NCI-H345 treated with DMSO at 0.1 percent for 48 hours (cell line): Measurements from ENCODE around the gene ROPN1L.
"Not testable (repeated sequence)": the region's sequence is repeated elsewhere in the genome, so short reads cannot be mapped to it uniquely, and the experiment has no call there.

Source experiments
- DNase-seq: peaks from one replicate; lab custom pipeline; 2025; ENCODE audit not compliant: unreplicated experiment; lab: John Stamatoyannopoulos, UW

The ROPN1L gene

GRCh38 chr5:10478436-10478835 lies 36.8 kb downstream of the ROPN1L start:
- DNase-seq, result no peak

DNA sequence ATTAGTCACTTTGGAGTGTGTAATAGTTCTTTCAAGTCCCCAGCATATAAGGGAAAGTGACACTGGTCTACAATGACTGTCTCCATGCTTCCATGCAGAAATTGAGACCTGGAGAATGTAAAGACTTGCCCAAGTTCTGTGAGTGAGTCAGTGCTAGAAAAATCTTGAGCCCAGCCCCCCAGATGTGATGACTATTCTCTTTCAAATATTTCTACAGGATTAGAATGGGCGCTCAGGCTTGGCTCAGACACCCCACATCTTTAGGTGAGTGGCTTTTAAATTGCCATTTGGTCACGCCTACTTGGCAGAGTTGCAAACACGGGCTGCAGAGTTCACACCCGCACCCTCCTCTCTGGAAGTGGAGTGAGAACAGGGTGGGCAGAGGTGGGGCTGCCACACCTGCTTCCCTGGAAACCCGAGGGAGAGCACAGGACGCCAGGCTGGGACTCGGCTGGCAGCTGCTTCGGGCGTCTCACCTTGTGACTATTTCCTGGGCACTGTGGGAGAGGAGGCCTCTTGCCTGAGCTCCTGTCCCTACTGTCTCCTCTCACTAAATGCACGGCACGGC lies 37.6 kb downstream of the ROPN1L start:
- peak; percentile 59 for DNase-seq

DNA sequence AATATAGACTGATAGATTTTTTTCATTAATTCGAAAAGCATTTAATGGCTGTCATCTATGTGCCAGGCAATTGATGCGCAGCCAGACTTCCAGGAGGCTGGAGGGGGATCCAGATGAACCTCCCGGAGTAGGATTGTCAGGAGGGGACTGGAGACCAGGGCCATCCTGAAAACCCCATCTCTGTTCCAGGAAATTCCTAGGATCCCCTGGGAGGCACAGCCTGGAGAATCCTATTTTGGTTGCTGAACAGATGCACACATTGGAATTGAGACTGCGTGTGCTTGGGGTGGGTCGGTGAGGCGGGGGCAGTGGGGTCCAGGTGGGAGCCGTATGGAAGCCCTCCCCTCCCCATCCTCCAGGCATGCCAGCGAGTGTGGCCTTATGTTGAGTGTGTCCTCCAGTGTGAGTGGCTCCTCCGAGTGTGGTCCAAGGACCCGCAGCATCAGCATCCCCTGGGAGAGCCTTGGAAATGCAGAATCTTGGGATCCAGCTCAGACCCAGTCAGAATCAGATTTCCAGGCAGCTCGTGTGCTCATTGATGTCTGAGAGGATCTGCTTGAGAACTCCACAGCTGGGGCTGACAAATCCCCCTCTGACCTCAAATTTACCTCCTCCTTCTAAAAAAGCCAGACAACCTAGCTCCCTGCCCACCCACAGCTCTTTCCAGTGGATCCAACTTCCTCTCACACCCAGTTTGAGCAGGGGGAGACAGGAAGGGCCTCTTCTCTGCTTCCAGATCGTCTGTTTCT lies 38.7 kb downstream of the ROPN1L start:
- no peak for DNase-seq

- no peak for DNase-seq
Measured at GRCh38 chr5:10481241-10481935, 39.7 kb downstream of the ROPN1L start.

DNA sequence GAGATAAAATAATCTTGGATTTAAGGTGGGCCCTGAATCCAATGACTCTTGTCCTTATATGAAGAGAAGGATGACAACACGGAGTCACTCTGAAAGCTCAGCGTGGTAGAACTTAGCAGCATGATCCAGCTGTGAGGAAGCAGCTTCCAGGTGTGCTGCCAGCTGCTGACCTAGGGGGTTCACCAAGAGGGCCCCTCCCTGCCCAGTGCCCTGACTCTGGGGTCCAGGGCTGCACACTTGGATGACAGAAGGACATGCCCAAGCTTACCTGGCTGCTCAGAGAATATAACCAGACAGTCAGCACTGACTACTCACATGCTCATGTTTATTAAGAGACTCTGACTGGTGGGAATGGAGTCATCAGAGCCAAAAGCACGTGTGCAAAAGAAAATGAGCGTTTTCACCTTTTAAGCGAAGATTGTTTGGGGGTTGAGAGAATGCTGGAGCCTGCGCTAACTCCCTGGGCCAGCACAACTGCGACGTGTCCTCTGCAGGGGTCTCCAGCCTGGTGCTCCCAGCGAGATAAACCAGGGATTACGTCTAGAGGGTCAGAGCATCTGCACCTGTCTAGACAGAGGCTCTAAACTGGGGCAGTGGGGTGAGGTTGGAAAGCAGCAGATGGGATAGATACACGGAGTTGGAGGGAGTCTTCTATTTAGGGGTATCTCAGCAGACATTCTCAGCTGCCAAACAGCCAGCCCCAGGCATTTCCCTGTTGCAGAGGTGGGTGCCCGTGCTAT lies 41.3 kb downstream of the ROPN1L start:
- no peak for DNase-seq

GRCh38 chr5:10484774-10485141 lies 43.1 kb downstream of the ROPN1L start:
- no peak for DNase-seq

DNA sequence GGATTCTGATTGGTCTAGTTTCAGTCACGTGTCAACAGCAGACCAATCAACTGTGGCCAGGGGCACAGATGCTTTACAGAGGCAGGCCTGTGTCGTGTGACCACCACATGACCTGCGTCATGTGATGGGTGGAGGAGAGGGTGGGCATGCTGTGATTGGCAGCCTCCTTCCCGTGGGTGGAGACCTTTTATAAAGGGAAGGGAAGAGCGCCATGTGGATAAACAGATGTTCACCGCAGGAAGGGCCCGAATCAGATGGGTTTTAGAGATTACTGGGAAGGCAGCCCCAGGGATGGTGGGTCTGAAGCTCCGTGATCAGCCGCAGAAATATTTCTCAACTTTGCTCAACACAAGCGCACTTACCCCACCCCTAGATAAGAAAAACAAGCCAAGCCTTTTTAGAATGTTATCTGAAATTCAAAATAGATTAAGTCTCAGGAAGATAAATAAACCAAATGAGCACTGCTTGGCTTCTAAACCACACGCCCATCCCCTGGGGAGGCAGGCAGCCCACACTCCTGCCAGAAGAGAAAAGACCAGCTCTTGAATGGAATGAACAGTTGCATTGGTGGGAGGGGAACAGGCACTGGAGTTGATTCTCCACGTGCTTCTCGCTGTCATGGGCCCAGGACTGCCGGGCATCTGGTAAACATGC lies 43.6 kb downstream of the ROPN1L start:
- DNase-seq, result no peak

- no peak for DNase-seq
Measured at GRCh38 chr5:10485897-10486296, 44.2 kb downstream of the ROPN1L start.

DNA sequence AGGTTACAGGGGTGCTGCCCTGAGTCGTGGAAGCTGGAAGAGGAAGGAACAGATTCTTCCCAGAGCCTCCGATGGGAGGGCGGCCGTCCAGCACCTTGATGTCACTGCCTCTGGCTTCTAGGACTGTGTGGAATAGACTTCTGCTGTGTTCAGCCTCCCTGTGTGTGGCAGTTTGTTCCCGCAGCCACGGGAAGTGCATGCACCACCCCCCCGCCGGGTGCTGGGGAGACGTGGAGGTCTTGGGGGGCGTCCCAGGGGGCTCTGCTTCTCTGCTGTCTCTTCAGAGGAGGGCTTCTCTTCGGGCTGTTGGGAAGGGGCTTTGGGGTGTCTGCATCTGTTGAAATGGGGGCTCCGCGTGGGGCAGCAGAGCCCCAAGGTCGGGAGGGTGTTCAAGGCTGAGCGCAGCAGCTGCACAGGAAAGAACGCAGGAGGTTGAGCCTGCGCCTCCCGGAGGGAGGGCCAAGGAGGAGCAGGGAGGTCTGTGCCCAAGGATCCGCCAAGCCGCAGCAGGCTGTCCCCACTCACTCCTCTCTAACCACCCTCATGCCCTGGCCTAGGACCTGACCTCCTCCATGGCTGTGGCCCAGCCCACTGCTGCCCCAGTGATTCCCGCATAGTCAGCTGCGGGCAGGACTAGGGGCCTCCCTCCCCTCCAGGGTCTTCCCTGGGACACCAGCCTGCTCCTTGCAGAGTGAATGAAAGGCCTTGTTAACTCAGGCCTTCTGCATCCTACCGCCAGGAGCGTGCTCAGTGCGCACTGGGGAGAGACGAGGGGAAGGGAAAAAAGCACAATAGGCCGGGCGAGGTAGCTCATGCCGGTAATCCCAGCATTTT lies 45.0 kb downstream of the ROPN1L start:
- no peak for DNase-seq

DNA sequence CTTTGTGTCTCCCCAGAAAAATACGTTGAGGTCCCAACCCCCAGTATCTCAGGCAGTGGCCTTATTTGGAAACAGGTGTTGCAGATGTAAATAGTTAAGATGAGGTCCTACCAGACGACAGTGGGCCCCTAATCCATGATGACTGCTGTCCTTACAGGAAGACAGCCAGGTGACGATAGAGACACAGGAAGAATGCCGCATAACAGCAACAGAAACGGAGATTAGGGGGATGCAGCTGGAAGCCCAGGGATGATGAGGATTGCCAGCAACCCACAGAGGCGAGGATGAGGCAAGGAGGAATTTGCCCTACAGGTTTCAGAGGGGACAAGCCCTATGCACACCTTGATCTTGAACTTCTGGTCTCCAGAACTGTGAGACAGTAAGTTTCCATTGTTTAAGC lies 46.5 kb downstream of the ROPN1L start:
- no peak for DNase-seq

GRCh38 chr5:10489810-10490426 lies 48.2 kb downstream of the ROPN1L start:
- no peak for DNase-seq

- DNase-seq, result no peak
Measured at GRCh38 chr5:10490927-10491672, 49.4 kb downstream of the ROPN1L start.

GRCh38 chr5:10491673-10492026 lies 50.0 kb downstream of the ROPN1L start:
- no peak for DNase-seq

GRCh38 chr5:10493884-10494283 lies 52.2 kb downstream of the ROPN1L start:
- no peak for DNase-seq

DNA sequence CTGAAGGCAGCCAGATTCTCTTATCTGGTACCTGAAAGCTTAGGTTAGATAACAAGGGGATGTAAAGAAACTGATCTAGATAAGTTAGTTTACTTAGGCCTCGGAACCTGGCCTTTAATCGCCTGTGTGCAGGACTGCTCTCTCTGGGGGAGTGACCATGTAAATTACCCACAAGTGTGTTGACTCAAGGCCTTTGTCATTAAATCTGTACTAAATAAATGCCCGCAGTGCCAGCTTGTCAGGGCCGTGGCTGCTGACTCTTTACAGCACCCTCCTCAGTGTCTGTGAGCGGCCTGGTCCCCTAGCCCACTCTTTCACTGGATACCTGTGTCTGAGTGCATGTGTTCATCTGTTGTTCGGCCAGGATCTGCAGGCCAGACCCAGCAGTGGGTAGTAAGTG lies 52.8 kb downstream of the ROPN1L start:
- DNase-seq, result not testable (repeated sequence)

- DNase-seq, result no peak
Measured at GRCh38 chr5:10497554-10497953, 55.9 kb downstream of the ROPN1L start.

DNA sequence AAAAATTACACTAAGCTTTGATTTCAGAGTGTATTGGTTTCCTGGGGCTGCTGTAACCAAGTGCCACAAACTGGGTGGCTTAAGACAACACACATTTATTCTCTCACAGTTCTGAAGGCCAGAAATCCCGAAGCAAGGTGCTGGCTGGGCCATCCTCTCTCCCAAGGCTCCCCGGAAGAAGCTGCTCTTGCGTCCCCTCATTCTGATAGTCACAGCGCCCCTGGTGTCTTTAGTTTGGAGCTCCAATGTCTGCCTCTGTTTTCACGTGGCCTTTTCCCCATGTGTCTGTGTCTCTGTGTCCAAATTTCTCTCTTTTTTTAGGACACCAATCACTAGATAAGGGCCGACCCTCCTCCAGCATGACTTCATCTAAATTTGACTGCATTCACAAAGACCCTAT lies 56.7 kb downstream of the ROPN1L start:
- DNase-seq, result no peak

DNA sequence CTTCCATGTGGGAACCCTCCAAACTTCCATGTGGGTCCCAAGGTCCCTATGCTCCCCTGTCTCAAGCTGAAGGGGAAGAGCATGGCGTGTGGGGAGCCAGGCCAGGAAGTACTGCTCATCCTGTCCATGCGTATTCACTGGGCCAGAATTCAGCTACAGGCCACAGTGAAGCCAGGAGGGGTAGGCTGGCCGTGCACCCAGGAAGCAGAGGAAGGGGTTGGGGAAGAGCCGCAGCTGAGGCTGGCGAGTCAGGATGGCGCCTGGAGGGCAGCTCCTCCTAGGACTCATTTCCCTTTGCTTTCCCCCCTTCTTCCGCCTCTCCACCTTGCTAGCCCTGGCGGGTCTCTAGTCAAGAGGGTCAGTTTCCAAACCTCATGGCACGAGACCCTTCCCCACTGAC lies 57.4 kb downstream of the ROPN1L start:
- DNase-seq, result no peak

- no peak for DNase-seq
Measured at GRCh38 chr5:10499776-10500175, 58.1 kb downstream of the ROPN1L start.
